Nephron (organoid): ENCODE data around the gene PPP1R12C.

ENCODE experiments used
- H3K27ac Mint-ChIP-seq, 3 experiments: 2 replicates each; pipeline ENCODE4 v1.8.0; 2020; ENCODE audit warnings: mixed read lengths in 3 of 3, mild to moderate bottlenecking in 2 of 3, moderate library complexity in 1 of 3
- H3K27me3 Mint-ChIP-seq: 2 replicates; pipeline ENCODE4 v1.8.0; 2021; ENCODE audit warnings: low read depth, mild to moderate bottlenecking, moderate library complexity, mixed read lengths
- H3K36me3 Mint-ChIP-seq: 2 replicates; pipeline ENCODE4 v1.8.0; 2020; ENCODE audit warnings: low read depth, mixed read lengths
- H3K4me1 Mint-ChIP-seq: 2 replicates; pipeline ENCODE4 v1.8.0; 2020; ENCODE audit warnings: mixed read lengths
- H3K4me3 Mint-ChIP-seq, 3 experiments: 2 replicates each; pipeline ENCODE4 v1.8.0; 2020; ENCODE audit warnings: mild to moderate bottlenecking in 3 of 3, mixed read lengths in 3 of 3, moderate library complexity in 2 of 3
- H3K9me3 Mint-ChIP-seq: 2 replicates; pipeline ENCODE4 v1.8.0; 2020; ENCODE audit warnings: mixed read lengths
- CTCF ChIP-seq, 3 experiments: fragments of 200-600 bp; sonication (generic); IDR thresholded peaks; one replicate each; pipeline ENCODE4 v1.5.0; 2021; ENCODE audit warnings: antibody characterized with exemption in 3 of 3; ENCODE audit not compliant: unreplicated experiment in 3 of 3

The PPP1R12C gene

DNA sequence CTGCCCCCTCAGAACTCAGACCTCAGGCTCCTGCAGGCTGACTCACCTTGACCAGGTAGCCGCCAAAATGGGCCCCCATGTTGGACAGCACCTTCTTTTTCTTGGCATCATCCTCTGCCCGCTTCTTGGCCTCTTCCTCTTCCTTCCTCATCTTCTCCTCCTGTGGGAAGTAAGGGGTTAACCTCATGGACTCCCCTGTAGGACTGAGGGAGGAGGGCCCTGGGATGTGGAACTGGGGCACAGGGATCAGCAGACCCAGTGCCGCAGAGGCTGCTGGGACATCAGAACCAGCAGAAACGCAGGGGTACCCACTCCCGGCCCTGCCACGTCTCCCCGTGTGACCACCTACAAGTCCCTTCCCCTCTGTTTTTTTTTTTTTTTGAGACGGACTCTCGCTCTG is 20.5 kb upstream of the PPP1R12C start:
- Mint-ChIP-seq H3K9me3 (no peaks in the 10 kb centered on the region), H3K36me3 (no peaks in the 10 kb centered on the region), H3K27ac (no peak overlapping the region), H3K4me1 (peaks cover 4% of the 10 kb centered on the region), H3K4me3 (no peak overlapping the region), H3K27me3 (peaks cover 13% of the 10 kb centered on the region)
- TF ChIP-seq CTCF (IDR thresholded peaks at IDR 0.05; ENCODE audit: unreplicated experiment in 3 of 3) = no peak

- H3K9me3 Mint-ChIP-seq = no peaks in the 10 kb centered on the region
- no peaks in the 10 kb centered on the region for H3K36me3 Mint-ChIP-seq
- peaks cover 13% of the 10 kb centered on the region for H3K27me3 Mint-ChIP-seq
- TF ChIP-seq CTCF (IDR thresholded peaks at IDR 0.05; ENCODE audit: unreplicated experiment in 3 of 3) = no peak
- H3K4me1 Mint-ChIP-seq = peaks cover 4% of the 10 kb centered on the region
- H3K27ac Mint-ChIP-seq = no peak overlapping the region
- no peak overlapping the region for H3K4me3 Mint-ChIP-seq
Observed at GRCh38 chr19:55136399-55137102, 19.1 kb upstream of the PPP1R12C start.

GRCh38 chr19:55134736-55135135 is 17.3 kb upstream of the PPP1R12C start:
- peaks cover 5% of the 10 kb centered on the region for H3K27me3 Mint-ChIP-seq
- no peaks in the 10 kb centered on the region for H3K4me1 Mint-ChIP-seq
- H3K9me3 Mint-ChIP-seq = no peaks in the 10 kb centered on the region
- no peak overlapping the region for H3K4me3 Mint-ChIP-seq
- H3K36me3 Mint-ChIP-seq = no peaks in the 10 kb centered on the region
- no peak overlapping the region for H3K27ac Mint-ChIP-seq
- no peak for TF ChIP-seq CTCF (IDR thresholded peaks at IDR 0.05; ENCODE audit: unreplicated experiment in 3 of 3)

DNA sequence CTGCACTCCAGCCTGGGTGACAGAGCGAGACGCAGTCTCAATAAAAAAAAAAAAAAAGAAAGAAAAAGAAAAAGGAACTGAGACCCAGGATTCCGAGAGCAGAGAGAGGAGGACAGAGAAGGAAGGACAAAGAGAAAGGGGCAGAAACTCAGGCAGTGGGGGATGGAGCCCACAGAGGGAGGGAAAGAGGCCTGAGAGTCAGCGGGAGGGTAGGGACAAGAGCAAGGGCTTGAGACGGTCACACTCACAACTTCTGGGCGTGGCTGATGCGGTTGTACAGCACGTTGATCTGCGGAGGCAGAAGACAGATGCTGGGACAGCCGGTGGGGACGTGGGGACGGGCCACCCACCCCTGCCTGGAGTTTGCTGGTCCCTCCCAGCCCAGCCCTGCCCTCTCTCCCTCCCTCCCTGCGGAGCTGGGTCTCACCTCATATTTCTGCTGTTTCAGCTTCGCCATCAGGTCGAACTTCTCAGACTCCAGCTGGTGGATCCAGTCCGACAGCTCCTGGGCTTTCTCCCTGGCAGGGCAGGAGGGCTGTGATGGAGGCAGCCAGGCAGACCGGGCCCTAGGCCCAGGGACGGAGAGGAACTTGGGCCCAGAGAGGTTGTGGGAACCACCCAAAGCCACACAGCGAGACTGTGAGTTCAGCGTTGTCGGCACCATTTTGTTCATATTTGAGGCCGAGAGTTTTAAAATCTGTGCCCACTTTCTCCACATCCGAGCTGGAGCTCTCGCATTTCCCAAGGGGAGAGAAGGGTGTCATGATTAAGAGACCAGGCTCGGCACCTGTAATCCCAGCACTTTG is 16.4 kb upstream of the PPP1R12C start:
- Mint-ChIP-seq H3K4me1 (no peaks in the 10 kb centered on the region), H3K9me3 (no peaks in the 10 kb centered on the region), H3K36me3 (no peaks in the 10 kb centered on the region), H3K27me3 (peaks cover 5% of the 10 kb centered on the region), H3K27ac (no peak overlapping the region), H3K4me3 (no peak overlapping the region)
- TF ChIP-seq CTCF (IDR thresholded peaks at IDR 0.05; ENCODE audit: unreplicated experiment in 3 of 3) = no peak

GRCh38 chr19:55132453-55133129 is 15.2 kb upstream of the PPP1R12C start:
- H3K4me1 Mint-ChIP-seq = no peaks in the 10 kb centered on the region
- TF ChIP-seq CTCF (IDR thresholded peaks at IDR 0.05; ENCODE audit: unreplicated experiment in 3 of 3) = peak in 2 of 3 experiments; percentile 13 to 33
- H3K4me3 Mint-ChIP-seq = no peak overlapping the region
- no peaks in the 10 kb centered on the region for H3K9me3 Mint-ChIP-seq
- no peak overlapping the region for H3K27ac Mint-ChIP-seq
- peaks cover 6% of the 10 kb centered on the region for H3K27me3 Mint-ChIP-seq
- H3K36me3 Mint-ChIP-seq = no peaks in the 10 kb centered on the region
